ENCODE measurements around the gene FGF18.
A peak's percentile ranks its signal among the peaks of the same experiment; 100 is the strongest.

Gene FGF18

DNA sequence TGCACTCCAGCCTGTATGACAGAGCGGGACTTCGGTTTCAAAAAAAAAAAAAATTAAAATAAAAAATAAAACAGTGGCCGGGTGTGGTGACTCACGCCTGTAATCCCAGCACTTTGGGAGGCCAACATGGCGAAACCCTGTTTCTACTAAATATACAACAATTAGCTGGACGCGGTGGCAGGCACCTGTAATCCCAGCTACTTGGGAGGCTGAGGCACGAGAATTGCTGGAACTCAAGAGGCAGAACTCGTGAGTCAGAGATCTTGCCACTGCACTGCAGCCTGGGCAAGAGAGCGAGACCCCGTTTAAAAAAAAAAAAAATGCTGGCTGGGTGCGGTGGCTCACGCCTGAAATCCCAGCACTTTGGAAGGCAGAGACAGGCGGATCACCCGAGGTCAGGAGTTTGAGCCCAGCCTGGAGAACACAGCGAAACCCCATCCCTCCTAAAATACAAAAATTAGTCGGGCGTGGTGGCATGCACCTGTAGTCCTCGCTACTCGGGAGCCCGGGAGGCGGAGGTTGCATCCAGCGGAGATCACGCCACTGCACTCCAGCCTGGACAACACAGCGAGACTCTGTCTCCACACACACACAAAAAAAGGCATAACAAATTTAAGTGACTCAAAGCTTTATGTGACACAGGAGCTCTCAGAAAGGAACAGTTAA lies 33.3 kb upstream of the FGF18 start:
- Histone ChIP-seq H3K27me3 (ENCODE audit: insufficient read depth, low read length, poor library complexity, severe bottlenecking) (no peaks in the 10 kb centered on the region), H3F3A (ENCODE audit: low read depth) (no peaks in the 10 kb centered on the region), H4K20me1 (ENCODE audit: insufficient read depth, low read length, poor library complexity, severe bottlenecking) (peaks cover 34% of the 10 kb centered on the region), H3K9me2 (replicated peaks; ENCODE audit: low read depth, low read length) (no peaks in the 10 kb centered on the region), H3K36me3 (ENCODE audit: insufficient read depth, low read length) (peaks cover 9% of the 10 kb centered on the region; the same call in 1 of the 2 replicates), H3K79me2 (ENCODE audit: insufficient read depth, low read length) (peaks cover 35% of the 10 kb centered on the region), H2AFZ (ENCODE audit: low read length) (no peak overlapping the region), H3K4me2 (ENCODE audit: low read depth, low read length, poor library complexity, severe bottlenecking) (peak overlapping the region; percentile 90), H3K4me1 (ENCODE audit: insufficient read depth, low read length, poor library complexity, severe bottlenecking) (peaks cover 13% of the 10 kb centered on the region), H3K4me3 (ENCODE audit: low read length, poor library complexity, severe bottlenecking) (no peak overlapping the region), H3K9me3 (ENCODE audit: insufficient read depth, low read depth, low read length) (no peaks in the 10 kb centered on the region), H3K9ac (ENCODE audit: low read depth, low read length, poor library complexity, severe bottlenecking) (no peak overlapping the region)
- no peak for TF ChIP-seq EZH2phosphoT487 (IDR thresholded peaks at IDR 0.05; ENCODE audit: borderline replicate concordance)
- TF ChIP-seq, protein P1, sequence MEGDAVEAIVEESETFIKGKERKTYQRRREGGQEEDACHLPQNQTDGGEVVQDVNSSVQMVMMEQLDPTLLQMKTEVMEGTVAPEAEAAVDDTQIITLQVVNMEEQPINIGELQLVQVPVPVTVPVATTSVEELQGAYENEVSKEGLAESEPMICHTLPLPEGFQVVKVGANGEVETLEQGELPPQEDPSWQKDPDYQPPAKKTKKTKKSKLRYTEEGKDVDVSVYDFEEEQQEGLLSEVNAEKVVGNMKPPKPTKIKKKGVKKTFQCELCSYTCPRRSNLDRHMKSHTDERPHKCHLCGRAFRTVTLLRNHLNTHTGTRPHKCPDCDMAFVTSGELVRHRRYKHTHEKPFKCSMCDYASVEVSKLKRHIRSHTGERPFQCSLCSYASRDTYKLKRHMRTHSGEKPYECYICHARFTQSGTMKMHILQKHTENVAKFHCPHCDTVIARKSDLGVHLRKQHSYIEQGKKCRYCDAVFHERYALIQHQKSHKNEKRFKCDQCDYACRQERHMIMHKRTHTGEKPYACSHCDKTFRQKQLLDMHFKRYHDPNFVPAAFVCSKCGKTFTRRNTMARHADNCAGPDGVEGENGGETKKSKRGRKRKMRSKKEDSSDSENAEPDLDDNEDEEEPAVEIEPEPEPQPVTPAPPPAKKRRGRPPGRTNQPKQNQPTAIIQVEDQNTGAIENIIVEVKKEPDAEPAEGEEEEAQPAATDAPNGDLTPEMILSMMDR (conservative IDR thresholded peaks at IDR 0.05; ENCODE audit: low read length): no peak

DNA sequence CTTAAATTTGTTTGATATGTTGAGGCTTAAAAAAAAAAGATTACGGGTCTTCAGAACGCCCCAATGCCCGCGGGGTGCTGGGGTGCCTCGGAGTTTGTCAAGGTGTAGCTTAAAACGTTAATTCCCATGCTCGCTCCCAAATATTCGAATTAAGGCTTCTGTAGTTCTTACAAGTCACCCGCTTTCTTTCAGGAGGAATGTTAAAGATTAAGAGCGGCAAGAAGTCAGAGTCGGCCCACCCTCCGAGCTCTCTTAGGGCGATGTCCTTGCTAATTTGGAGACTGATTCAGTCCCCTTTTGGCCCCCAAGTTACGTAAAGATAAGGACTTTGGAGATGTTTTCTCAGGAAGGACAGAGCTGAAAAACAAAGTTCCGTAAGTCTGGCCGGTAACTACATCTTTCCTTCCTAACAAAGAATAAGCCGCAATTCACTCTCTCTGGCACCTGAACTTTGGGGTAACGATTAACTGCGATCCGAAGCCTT lies 32.5 kb upstream of the FGF18 start:
- Histone ChIP-seq H3K4me2 (ENCODE audit: low read depth, low read length, poor library complexity, severe bottlenecking) (peak overlapping the region; percentile 90), H3K9me2 (replicated peaks; ENCODE audit: low read depth, low read length) (no peaks in the 10 kb centered on the region), H3F3A (ENCODE audit: low read depth) (no peaks in the 10 kb centered on the region), H3K36me3 (ENCODE audit: insufficient read depth, low read length) (peaks cover 16% of the 10 kb centered on the region), H3K9me3 (ENCODE audit: insufficient read depth, low read depth, low read length) (no peaks in the 10 kb centered on the region), H3K79me2 (ENCODE audit: insufficient read depth, low read length) (peaks cover 42% of the 10 kb centered on the region), H3K4me1 (ENCODE audit: insufficient read depth, low read length, poor library complexity, severe bottlenecking) (peaks cover 16% of the 10 kb centered on the region), H4K20me1 (ENCODE audit: insufficient read depth, low read length, poor library complexity, severe bottlenecking) (peaks cover 41% of the 10 kb centered on the region), H2AFZ (ENCODE audit: low read length) (peak overlapping the region; percentile 86), H3K27me3 (ENCODE audit: insufficient read depth, low read length, poor library complexity, severe bottlenecking) (no peaks in the 10 kb centered on the region), H3K4me3 (ENCODE audit: low read length, poor library complexity, severe bottlenecking) (peak overlapping the region; percentile 91), H3K9ac (ENCODE audit: low read depth, low read length, poor library complexity, severe bottlenecking) (peak overlapping the region; percentile 98)
- TF ChIP-seq, protein P1 (conservative IDR thresholded peaks at IDR 0.05; ENCODE audit: low read length): no peak
- no peak for TF ChIP-seq EZH2phosphoT487 (IDR thresholded peaks at IDR 0.05; ENCODE audit: borderline replicate concordance)

DNA sequence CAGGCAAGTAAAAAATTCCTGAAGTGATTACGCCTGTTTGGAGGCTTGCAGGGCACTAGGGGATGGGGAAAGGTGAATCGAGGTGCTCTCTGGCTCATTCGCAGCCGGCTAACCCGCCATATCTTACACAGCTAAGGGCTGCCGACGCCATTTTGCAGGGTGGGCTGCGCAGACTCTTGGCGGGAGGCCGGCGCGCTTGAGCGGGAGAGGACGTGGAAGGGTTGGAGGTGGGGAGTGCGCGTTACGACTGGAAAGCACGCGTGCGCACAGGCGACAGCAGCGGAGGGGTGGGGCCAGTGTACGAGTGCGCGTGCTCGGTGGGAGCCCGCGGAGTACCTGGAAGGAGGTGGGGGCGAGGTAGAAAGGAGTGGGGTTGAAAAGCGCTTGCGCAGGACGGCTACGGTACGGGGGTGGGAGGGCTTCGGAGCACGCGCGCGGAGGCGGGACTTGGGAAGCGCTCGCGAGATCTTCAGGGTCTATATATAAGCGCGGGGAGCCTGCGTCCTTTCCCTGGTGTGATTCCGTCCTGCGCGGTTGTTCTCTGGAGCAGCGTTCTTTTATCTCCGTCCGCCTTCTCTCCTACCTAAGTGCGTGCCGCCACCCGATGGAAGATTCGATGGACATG lies 32.0 kb upstream of the FGF18 start, which contains the start of gene NPM1:
TSS of gene NPM1 (plus strand) at position 505 of the 625 bp plus-strand sequence. CDS start at position 605, 100 bp downstream.
- Histone ChIP-seq H3F3A (ENCODE audit: low read depth) (no peaks in the 10 kb centered on the region), H3K36me3 (ENCODE audit: insufficient read depth, low read length) (peaks cover 21% of the 10 kb centered on the region), H4K20me1 (ENCODE audit: insufficient read depth, low read length, poor library complexity, severe bottlenecking) (peaks cover 47% of the 10 kb centered on the region), H2AFZ (ENCODE audit: low read length) (peak within 1 kb of the TSS; percentile 86), H3K4me3 (ENCODE audit: low read length, poor library complexity, severe bottlenecking) (peak within 1 kb of the TSS; percentile 96), H3K4me1 (ENCODE audit: insufficient read depth, low read length, poor library complexity, severe bottlenecking) (peaks cover 21% of the 10 kb centered on the region), H3K9me3 (ENCODE audit: insufficient read depth, low read depth, low read length) (no peaks in the 10 kb centered on the region), H3K27me3 (ENCODE audit: insufficient read depth, low read length, poor library complexity, severe bottlenecking) (no peaks in the 10 kb centered on the region), H3K9ac (ENCODE audit: low read depth, low read length, poor library complexity, severe bottlenecking) (peak within 1 kb of the TSS; percentile 98), H3K9me2 (replicated peaks; ENCODE audit: low read depth, low read length) (no peaks in the 10 kb centered on the region), H3K4me2 (ENCODE audit: low read depth, low read length, poor library complexity, severe bottlenecking) (peak within 1 kb of the TSS; percentile 90), H3K79me2 (ENCODE audit: insufficient read depth, low read length) (peaks cover 48% of the 10 kb centered on the region)
- TF ChIP-seq EZH2phosphoT487 (IDR thresholded peaks at IDR 0.05; ENCODE audit: borderline replicate concordance): no peak
- TF ChIP-seq, protein P1 (conservative IDR thresholded peaks at IDR 0.05; ENCODE audit: low read length): no peak

Measured in Loucy (cell line).